GM21576 (cell line): ENCODE data around the gene ARHGAP6.

Source experiments
- ATAC-seq: cut with Tn5 transposase; IDR thresholded peaks from one replicate; pipeline ENCODE4 v1.9.1; 2021; ENCODE audit warnings: mild to moderate bottlenecking, moderate library complexity; ENCODE audit not compliant: unreplicated experiment

ARHGAP6 gene

GRCh38 chrX:11464380-11464779 is 201.3 kb downstream of the ARHGAP6 start:
- no peak for ATAC-seq

- ATAC-seq: no peak
Measured at GRCh38 chrX:11462648-11463047, 203.1 kb downstream of the ARHGAP6 start.

GRCh38 chrX:11462136-11462535 is 203.6 kb downstream of the ARHGAP6 start:
- no peak for ATAC-seq

GRCh38 chrX:11461201-11462001 is 204.3 kb downstream of the ARHGAP6 start:
- no peak for ATAC-seq

- no peak for ATAC-seq
Measured at GRCh38 chrX:11460347-11460746, 205.4 kb downstream of the ARHGAP6 start.

GRCh38 chrX:11458170-11458569 is 207.6 kb downstream of the ARHGAP6 start:
- no peak for ATAC-seq

- ATAC-seq: no peak
Measured at GRCh38 chrX:11451151-11451550, 214.6 kb downstream of the ARHGAP6 start.

- no peak for ATAC-seq
Measured at GRCh38 chrX:11450354-11450753, 215.4 kb downstream of the ARHGAP6 start.

GRCh38 chrX:11449613-11450012 is 216.1 kb downstream of the ARHGAP6 start:
- ATAC-seq: no peak

GRCh38 chrX:11447418-11447817 is 218.3 kb downstream of the ARHGAP6 start:
- ATAC-seq: no peak

GRCh38 chrX:11446949-11447348 is 218.8 kb downstream of the ARHGAP6 start:
- no peak for ATAC-seq

GRCh38 chrX:11446336-11446735 is 219.4 kb downstream of the ARHGAP6 start:
- ATAC-seq: no peak

- no peak for ATAC-seq
Measured at GRCh38 chrX:11445540-11445939, 220.2 kb downstream of the ARHGAP6 start.

- no peak for ATAC-seq
Measured at GRCh38 chrX:11444052-11444451, 221.7 kb downstream of the ARHGAP6 start.

GRCh38 chrX:11439846-11440245 is 225.9 kb downstream of the ARHGAP6 start:
- ATAC-seq: no peak

- no peak for ATAC-seq
Measured at GRCh38 chrX:11438767-11439166, 227.0 kb downstream of the ARHGAP6 start.

GRCh38 chrX:11438380-11438723 is 227.4 kb downstream of the ARHGAP6 start:
- ATAC-seq: no peak

- no peak for ATAC-seq
Measured at GRCh38 chrX:11437642-11438379, 227.9 kb downstream of the ARHGAP6 start.

- no peak for ATAC-seq
Measured at GRCh38 chrX:11435568-11435967, 230.2 kb downstream of the ARHGAP6 start.

- no peak for ATAC-seq
Measured at GRCh38 chrX:11434607-11435006, 231.1 kb downstream of the ARHGAP6 start.

- ATAC-seq: no peak
Measured at GRCh38 chrX:11431786-11432185, 233.9 kb downstream of the ARHGAP6 start.

- ATAC-seq: no peak
Measured at GRCh38 chrX:11430271-11430670, 235.4 kb downstream of the ARHGAP6 start.
